Posterior cingulate gyrus (tissue), 11 donors: ENCODE measurements around the gene RPL34.

Source experiments
- DNase-seq, 10 donors: peaks; one replicate each; pipeline versions ENCODE4 v3.0.0 to v3.0.0-alpha.2; 2020 to 2021; ENCODE audit warnings: mixed read lengths in 3 of 10
- intact Hi-C: fragments of 100-400 bp; cut with DNase I; formaldehyde crosslinking; loops from one replicate; pipeline ENCODE4 v1.15.1; 2023

RPL34 gene

DNA sequence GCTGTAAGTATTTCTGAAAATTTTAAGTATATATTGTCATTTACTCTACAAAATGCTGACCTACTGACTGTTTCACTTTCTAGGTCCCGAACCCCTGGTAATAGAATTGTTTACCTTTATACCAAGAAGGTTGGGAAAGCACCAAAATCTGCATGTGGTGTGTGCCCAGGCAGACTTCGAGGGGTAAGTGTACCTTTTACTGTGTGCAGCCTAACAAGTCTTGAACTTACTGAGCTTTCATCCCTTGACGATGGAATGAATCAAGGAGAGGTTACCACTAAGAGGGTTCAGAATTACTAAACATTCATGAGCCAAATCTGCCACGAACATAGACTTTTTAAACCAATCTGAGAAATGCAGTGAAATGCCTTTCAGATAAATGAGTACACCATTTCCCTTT is 1.6 kb downstream of the RPL34 start:
- no peak for DNase-seq
- intact Hi-C loops: no loop called here

DNA sequence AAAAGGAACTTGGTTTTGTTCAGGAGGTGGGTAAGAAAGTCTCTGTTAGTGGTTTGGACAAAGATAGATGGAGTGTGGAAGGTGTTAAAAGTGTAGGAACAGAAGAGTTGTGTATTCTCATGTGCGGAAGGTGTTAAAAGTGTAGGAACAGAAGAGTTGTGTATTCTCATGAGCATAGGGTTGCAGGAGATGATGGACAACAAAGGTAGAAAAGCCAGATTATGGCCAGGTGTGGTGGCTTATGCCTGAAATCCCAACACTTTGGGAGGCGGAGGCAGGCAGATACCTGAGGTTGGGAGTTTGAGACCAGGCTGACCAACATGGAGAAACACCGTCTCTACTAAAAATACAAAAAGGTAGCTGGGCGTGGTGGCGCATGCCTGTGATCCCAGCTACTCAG is 2.5 kb downstream of the RPL34 start:
- no peak for DNase-seq
- intact Hi-C loops: no loop called here

DNA sequence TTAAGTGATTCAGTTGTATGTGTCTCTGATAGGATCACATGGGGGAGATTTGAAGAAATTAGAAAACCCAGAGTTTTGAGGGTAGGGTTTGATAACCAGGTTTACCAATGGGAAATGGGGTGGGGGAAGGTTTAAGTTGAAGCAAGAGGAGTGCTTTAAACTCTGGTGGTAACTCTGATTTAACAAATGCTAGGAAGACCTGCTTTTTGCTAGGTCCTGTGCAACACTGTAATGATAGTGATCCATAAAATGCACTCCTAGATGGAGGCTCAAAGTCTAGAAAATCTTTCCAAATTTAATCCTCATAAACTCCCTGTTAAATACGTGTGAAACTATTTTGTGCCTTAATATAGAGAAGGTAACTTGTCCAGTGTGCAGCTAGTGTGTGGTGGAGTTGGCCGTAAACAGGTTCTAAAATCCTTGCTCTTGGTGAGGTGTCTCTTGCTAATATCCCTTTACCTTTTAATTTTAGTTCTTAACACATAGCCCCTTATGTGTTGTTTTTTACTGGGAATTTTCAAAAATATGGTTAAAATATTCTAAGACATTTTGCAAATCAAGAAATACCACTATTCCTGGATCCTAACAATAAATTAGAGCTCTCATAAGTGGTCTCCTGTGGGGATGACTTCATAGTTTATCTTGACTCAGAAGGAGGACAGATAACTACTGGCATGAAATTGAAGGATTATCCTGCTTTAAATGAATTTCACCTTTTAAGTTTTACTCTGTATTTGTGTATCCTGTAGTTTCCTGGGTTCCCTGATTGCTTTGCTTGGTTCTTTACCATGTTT is 4.1 kb downstream of the RPL34 start:
- intact Hi-C loops: no loop called here
- DNase-seq: no peak

DNA sequence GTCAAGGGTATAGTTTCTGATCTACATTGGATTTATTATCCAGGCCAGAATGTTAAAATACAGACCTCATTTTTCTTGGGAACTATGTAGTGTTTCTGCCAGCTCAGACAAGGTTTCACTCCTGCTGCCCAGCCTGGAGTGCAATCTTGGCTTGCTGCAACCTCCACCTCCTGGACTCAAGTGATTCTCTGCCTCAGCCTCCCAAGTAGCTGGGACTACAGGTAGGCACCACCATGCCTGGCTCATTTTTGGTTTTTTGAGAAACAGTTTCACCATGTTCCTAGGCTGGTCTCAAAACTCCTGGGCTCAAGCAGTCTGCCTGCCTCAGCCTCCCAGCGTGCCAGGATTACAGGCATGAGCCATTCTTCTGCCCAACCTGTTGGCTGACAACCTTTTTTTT is 5.7 kb downstream of the RPL34 start:
- intact Hi-C loops: no loop called here
- DNase-seq: no peak

DNA sequence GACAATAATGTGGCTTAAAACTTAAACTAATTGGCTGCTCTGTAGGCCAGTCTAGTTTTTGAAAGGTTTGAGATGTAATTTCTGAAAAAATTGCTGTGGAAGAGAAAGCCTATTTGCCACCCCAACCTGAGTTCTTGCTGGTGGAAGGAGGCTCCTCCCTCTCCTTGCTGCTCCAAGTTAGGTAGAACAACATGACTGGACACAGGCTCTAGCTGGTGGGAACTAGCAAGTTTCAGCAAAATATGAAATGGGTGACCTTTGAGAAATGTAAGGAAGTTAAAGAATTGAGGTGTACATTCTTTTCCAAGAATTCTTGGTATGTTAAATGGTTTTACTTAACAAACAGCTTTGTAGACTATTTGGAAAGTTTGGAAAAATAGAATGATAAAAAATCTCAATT is 8.0 kb downstream of the RPL34 start:
- intact Hi-C loops: no loop called here
- DNase-seq: no peak

DNA sequence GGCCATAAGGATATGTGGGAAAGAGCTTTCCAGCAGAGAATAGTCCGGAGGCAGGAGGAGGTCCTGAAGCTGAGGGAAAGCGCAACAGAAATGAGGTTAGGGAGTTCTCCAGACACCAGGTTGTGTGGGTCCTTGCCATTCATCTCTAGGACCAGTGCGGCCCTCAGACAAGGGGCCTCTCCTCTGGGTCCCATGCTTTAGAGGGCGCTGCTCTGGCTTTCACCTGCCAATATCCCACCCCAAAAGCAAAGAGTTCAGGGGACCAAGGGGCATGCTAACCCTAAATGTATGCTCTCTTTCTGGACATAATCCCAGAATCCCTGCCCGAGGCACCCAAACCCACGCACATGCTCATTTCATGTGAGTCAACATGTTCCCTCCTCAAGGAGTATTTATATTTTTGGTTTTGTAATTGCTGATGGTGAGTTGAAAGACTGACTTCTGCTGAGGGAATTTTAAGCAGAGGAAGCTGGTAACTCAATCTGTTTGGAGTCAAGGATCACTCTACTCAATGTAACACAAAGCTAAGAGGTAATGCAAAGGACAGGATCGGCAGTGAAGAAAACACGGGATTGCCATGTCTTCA is 14.8 kb downstream of the RPL34 start:
- DNase-seq: peak in 1 of 10 donors; percentile 73
- intact Hi-C loops: no loop called here

DNA sequence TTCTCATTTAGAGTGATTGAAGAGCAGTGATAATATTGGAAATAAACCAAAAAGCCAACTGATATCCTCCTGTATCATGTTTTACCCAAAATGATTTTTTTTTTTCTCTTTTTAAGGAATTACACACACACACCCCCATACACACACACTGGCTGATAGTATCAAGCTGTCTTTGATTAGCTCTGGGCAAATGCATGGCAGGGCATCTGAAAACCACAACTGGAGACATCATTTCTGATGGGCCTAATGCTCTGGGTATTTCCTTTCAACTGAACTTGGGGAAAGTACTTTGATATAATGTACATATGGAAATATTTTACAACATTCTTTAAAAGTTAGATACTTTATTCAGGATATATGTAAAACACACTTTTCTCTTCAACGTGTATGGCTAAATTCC is 15.9 kb downstream of the RPL34 start:
- DNase-seq: no peak
- intact Hi-C loops: no loop called here

DNA sequence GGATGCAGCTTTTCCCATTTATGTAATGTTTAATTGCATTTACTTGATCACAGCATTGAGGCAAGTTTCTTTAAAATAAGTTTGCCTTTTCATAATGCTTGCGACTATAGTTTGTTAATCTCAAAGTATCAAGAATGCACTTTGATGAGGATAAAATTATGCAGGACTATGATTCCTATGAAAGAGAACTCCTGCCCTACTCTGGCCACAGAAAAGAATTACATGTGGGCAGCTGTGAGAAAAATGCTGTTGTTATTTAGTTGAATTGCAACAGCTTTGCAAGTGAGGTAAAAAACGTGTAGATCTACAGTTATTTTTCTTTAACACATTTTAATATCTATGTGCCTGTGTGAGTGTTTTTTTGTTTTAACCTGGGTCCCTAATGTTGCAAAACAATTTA is 17.5 kb downstream of the RPL34 start:
- intact Hi-C loops: no loop called here
- no peak for DNase-seq

DNA sequence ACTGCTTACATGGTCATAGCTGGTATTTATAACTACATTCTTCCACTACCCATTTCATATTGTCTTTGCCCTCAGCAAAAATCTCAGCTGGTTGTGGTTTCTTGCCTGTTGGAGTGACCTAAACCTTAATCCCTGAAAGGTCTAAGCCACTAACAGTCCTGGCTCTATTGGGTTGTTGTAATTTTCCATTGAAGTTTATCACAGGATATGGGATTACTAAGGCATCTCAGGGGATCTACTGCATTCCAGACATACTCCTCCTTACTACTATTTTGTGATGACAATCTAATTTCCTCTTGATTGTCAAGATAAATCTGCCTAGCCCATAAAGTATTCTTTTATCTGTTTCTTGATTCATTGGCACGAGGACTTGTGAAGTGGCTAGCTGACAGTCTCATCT is 23.9 kb downstream of the RPL34 start:
- intact Hi-C loops: no loop called here
- no peak for DNase-seq

DNA sequence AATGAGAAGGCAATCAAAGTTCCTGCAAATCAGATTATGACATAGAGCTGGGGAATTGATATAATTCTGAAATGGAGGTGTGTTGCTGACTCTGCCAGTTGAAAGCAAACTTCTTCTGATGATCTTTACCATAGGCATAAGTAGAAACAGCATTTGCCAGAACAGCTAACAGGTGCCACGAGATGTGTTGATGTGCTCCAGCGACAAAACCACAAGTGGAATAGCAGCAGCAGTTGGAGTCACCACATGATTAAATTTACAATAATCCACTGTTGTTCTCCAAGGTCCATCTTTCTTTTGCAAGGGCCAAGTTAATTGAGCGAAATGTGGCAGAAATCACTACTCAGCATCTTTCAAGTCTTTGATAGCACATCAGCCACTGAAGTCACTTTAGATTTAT is 26.3 kb downstream of the RPL34 start:
- intact Hi-C loops: no loop called here
- DNase-seq: no peak

DNA sequence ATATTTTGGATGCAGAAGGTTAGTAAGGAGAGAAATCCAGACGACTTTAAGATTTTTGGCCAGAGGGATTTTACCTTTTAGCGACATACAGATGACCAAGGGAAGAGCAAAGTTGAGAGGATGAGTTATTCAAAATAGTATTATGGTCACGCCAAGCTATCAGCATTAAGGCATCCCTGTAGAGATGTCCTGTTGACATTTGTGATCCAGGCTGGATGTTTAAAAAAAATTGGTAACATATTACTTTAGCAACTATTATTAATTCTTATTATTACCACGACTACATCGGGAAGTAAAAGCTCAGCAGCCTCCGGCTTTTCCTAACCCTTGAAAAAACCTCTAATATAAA is 29.5 kb downstream of the RPL34 start:
- intact Hi-C loops: loop anchor here (1.0 kb wide), 1 partner anchor 30 kb away; the partner anchor contains the start of gene RPL34
- no peak for DNase-seq

DNA sequence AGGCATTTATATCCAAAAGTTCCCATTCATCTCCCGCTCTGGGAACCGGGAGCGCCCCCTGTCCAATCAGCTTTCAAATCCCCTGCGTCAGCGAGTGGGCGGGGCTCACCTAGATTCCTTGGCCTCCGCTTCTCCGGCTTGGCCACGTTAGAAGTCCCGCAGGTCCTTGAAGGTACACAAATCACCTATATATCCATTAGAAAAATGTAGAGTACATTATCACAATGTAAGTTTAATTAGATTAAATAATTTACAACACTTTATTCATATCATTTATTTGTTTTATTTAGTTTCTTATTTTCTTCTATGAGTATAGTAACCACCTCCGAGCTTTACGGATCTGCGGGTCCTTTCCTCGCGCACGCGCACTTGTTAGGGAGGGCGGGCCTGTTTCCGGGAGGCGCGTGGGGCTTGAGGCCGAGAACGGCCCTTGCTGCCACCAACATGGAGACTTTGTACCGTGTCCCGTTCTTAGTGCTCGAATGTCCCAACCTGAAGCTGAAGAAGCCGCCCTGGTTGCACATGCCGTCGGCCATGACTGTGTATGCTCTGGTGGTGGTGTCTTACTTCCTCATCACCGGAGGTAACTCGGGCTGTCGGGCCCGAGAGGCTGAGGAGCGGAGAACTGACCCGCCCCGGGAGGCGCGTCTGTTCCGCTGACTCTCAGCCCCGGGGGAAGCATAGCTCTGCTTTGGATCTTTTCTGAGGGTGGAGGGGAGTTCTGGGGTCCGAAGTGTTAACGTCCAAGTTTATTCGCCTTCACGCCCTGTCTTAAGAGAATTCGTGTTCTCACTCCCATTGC is 30.0 kb downstream of the RPL34 start, which contains the start of gene OSTC:
TSS of gene OSTC (plus strand) at position 388 of the 802 bp plus-strand sequence. CDS start at position 445, 57 bp downstream.
- DNase-seq: peak; percentile 92 to 99 (median 96)
- intact Hi-C loops: loop anchor here (1.0 kb wide), 1 partner anchor 30 kb away; the partner anchor contains the start of gene RPL34

DNA sequence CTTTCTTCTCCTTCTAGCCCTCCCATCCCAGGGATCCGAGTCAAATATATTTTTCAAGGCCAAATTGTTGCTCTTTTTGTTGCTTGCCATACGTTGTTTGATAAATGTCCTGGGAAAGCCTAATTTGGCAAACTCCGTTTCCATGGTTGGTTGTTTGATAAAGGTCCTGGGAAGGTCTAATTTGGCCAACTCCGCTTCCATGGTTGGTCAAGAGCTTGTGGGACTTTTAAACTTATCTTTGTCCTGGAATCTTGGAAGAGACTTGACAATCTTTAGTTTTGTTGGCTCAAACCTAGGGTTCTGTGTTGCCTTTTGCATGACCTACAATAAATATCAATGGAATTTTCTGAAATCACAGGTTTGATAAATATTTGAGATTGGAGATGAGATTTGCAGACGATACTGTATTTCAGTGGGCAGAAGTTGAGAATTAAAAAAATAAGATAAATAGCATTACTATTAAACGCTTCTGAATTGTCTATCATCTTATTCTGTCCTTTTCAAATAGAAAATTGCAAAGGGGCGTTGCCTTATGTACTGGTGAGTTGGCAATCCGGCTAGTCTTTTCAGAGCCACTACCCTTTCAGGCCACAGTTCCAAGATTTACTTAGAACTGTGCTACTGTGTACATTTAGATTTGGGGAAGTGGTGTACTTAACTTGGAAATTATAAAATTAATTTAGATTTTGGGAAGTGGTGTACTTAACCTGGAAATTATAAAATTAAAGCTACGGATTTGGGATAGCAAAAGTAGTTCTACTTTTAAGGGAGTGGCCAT is 30.8 kb downstream of the RPL34 start:
- no peak for DNase-seq
- intact Hi-C loops: no loop called here

DNA sequence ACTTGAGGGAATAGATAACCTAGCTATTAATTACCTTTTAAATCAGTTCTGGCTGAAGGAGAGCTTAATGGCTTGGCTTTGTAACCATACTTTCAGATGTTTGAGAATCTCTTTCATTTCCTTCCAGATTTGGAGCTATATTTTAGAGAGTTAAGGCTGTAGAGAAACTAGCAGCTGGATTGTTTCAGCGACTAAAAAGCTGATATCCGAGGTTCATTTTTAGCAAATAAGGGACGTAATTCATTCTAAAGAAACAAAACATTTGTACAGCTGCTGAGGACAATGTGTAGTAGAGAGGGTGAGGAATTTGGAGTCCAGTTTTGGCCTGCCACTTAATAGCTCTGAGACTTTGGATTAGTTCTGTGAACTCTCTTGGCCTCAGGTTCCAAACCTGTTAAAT is 42.3 kb downstream of the RPL34 start:
- intact Hi-C loops: no loop called here
- DNase-seq: no peak

DNA sequence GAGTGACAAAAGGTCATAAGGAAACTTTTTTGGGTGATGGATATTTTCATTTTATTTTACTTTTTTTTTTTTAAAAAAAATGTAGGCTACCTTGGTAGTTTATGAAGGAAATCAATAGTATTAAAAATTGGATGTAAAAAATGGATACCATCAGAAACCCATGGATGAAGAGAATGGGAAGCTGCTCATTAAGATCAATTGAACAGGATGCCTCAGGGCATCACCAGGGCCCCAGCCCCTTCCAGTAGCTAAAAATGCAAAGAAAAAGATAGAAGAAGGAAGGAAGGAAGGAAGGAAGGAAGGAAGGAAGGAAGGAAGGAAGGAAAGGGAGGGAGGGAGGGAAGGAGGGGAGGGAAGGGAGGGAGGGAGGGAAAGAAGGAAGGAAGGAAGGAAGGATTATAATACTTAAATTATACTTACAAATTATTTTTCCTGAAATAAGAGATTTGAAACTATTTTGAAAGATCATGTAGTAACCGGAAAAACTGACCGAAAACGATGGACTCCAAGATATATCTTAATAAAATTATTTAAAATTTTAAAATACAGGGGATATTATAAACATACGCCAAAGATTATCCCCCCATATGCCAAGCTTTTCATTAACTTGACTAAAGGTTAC is 54.1 kb downstream of the RPL34 start:
- intact Hi-C loops: no loop called here
- DNase-seq: no peak
